GM20000 (cell line): ENCODE results near the gene LGALS3.

Source experiments
- DNase-seq: peaks from one replicate; pipeline ENCODE4 v3.0.0; 2012; ENCODE audit warnings: low spot score
- CTCF ChIP-seq: IDR thresholded peaks from 2 replicates; pipeline ENCODE4 v1.5.1; 2012; ENCODE audit warnings: mild to moderate bottlenecking, control low read depth; ENCODE audit errors: extremely low read depth, missing control alignments

LGALS3 gene

GRCh38 chr14:55142466-55142865, 13.4 kb downstream of the LGALS3 start:
- no peak for TF ChIP-seq CTCF

GRCh38 chr14:55146425-55146824, 17.4 kb downstream of the LGALS3 start:
- DNase-seq, result no peak
- TF ChIP-seq CTCF, result no peak

More at GRCh38 chr14:55142466-55142865, 13.4 kb downstream of the LGALS3 start:
- no peak for DNase-seq

GRCh38 chr14:55151601-55152000, 22.5 kb downstream of the LGALS3 start:
- TF ChIP-seq CTCF, result no peak
- DNase-seq, result no peak

GRCh38 chr14:55152052-55152753, 23.2 kb downstream of the LGALS3 start:
- no peak for TF ChIP-seq CTCF
- DNase-seq, result no peak

- no peak for DNase-seq
- TF ChIP-seq CTCF, result no peak
Observed at GRCh38 chr14:55153951-55154350, 24.9 kb downstream of the LGALS3 start.

- no peak for DNase-seq
- TF ChIP-seq CTCF, result no peak
Observed at GRCh38 chr14:55157080-55157479, 28.0 kb downstream of the LGALS3 start.

GRCh38 chr14:55158412-55158811, 29.4 kb downstream of the LGALS3 start:
- TF ChIP-seq CTCF, result no peak
- DNase-seq, result no peak
